HG03060 (cell line): Measurements from ENCODE around the gene PI4KA.
"Not testable (repeated sequence)": the region's sequence is repeated elsewhere in the genome, so short reads cannot be mapped to it uniquely, and the experiment has no call there.

Experiments
- ATAC-seq: cut with Tn5 transposase; IDR thresholded peaks from one replicate; pipeline ENCODE4 v1.9.1; 2021; ENCODE audit warnings: low read depth, moderate number of reproducible peaks; ENCODE audit not compliant: unreplicated experiment

PI4KA gene

DNA sequence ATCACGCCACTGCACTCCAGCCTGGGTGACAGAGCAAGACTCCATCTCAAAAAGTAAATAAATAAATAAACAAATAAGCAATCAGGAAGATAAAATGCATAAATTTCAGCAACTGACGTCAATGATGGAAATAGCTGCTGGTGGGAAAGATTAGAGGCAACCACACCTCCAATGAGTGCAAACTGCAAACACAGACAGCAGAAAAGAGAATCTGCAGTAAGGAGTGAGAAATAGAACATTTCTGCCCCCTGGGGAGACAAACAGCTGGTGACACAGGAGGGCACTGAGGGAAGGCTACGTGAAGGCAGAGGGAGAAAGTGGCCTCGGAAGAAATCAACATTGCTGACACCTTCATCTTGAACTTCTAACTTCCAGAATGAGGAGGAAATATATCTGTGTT lies 6.5 kb downstream of the PI4KA start:
- no peak for ATAC-seq

DNA sequence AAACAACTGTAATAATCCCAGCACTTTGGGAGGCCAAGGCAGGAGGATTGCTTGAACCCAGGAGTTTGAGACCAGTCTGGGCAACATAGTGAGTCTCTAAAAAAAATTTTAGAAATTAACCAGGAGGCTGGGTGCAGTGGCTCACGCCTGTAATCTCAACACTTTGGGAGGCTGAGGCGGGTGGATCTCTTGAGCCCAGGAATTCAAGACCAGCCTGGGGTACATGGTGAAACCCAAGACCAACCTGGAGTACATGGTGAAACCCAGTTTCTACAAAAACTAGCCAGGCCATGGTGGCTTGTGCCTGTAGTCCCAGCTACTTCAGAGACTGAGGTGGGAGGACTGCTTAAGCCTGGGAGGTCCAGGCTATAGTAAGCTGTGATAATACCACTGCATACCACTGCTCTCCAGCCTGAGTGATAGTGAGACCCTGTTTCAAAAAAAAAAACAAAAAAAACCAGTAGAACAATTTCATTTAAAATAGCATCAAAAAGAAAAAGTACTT lies 11.2 kb downstream of the PI4KA start:
- no peak for ATAC-seq

DNA sequence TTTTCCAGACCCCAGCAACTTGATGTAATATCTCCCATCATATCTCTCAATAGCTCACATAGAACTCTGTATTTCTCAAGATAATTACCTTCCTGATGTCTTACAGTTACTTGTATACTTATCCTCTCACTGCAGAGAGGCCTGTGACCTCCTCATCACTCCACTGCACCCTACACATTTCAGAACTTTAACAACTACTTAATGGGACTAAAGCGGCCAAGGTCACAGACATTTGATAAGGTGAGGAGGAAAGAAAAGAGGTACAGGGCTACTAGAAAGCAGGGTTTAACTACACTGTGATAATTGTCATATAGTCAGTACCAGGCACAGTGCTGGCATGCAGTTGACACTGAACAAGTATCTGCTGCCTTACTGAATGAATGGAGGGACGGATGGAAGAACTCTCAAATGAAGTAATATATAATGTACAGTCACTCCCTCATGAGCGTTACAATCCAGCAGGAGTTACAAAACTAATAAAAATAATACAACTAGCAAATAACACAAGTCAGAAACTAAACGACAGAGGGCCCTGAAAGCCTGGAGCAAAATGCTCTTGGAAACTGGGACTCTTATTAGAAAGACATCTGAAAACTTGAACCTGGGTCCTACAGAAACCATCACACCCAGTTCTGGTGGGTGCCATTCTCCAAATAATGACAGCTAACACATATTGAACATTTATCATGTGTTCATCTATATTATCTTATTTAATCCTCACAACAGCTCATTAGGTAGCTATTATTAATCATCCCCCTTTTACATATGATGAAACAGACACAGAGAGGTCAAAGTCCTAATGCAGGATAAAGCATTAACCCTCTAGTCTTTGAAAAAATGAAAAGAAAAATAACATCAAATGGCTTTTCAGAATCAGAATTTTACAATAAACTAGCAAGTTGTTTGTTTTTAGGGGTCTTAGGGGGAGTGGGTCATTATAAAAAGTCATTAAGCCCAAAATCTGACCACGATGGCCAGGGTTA lies 14.3 kb downstream of the PI4KA start:
- no peak for ATAC-seq

DNA sequence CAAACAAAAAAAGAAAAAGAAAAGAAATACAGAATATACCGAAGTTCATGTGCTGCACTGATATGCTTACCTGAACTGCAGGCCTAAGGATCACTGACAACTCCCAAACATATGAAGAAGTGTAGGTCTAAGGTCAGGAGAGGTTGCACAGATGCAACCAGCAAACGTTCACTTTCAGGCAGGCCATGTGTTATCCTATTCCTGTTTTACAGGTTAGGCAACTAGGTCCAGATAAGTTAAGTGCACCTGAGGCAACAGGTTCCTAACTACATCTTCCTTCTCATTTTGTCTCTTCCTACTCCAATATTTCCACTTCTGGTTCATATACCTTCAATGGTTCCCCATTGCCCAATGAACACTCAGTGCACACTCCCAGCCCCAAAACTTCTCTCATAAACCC lies 15.1 kb downstream of the PI4KA start:
- no peak for ATAC-seq

DNA sequence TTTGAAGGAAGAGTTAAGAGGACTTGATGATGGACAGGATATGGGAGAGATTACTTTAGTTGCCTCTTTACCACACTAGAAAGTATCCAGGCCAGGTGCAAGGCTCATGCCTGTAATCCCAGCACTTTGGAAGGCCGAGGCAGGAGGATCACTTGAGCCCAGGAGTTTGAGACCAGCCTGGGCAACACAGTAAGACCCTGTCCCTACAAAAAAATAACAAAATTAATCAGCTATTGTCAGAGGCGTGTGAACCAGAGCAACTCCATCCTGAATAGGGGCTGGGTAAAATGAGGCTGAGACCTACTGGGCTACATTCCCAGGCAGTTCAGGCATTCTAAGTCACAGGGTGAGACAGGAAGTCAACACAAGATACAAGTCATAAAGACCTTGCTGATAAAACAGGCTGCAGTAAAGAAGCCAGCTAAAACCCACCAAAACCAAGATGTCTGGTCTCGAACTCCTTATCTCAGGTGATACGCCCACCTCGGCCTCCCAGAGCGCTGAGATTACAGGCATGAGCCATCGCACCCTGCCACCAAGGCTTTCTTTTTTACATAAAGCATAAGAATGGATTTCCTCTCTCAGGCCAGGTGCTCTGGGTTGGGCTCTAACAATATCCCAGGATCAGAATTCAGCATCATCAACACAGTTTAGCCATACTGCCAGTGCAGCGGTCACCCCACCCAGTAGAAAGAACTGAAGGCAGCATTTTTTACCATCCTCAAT lies 17.8 kb downstream of the PI4KA start:
- ATAC-seq, result no peak

DNA sequence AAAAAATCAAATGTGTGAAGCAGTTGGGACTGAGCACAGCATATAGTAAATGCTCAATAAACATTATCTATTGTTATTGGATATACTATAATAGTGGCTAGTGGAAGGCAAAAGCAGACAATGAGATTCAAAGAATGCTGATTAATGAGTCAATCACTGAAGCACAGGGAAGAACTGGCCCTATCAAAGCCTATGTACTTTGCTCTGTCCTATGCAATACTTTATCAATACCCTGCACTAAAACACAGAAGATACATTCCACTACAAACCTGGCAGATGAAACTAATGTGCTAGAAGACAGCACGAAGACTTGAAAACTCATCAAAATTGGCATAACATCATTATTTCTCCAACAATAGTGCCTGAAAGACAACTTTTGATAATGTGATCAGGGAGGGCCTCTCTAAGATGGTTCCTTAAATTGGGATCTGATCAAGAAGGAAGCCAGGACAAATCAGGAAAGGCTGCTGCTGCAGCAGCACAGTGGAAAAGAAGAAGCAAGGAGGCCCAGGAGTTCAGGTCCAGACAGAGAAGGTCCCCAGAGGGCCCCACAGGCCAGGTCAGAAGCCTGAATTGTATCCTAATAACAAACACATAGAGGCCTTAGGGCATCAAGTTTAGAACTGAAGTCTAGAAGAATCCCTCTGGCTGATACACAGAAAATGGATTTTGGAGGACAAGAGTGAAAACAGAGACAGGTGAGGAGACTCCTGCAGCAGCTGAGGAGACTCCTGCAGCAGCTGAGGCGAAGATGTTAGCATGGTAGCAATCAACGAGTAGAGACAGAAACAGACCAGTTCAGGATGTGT lies 18.6 kb downstream of the PI4KA start:
- ATAC-seq, result no peak

DNA sequence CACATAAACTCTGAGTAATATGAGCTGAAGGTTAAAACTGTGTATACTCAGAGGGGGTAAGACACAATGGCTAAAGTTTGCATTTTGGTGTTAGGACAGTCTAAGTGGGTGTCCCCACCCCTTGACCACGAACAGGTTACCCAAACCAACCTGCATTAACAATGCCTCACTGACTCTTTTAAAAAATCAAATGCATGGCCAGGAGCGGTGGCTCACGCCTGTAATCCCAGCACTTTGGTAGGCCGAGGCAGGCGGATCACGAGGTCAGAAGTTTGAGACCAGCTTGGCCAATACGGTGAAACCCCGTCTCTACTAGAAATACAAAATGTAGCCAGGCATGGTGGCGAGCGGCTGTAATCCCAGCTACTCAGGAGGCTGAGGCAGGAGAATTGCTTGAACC lies 19.3 kb downstream of the PI4KA start:
- not testable (repeated sequence) for ATAC-seq

DNA sequence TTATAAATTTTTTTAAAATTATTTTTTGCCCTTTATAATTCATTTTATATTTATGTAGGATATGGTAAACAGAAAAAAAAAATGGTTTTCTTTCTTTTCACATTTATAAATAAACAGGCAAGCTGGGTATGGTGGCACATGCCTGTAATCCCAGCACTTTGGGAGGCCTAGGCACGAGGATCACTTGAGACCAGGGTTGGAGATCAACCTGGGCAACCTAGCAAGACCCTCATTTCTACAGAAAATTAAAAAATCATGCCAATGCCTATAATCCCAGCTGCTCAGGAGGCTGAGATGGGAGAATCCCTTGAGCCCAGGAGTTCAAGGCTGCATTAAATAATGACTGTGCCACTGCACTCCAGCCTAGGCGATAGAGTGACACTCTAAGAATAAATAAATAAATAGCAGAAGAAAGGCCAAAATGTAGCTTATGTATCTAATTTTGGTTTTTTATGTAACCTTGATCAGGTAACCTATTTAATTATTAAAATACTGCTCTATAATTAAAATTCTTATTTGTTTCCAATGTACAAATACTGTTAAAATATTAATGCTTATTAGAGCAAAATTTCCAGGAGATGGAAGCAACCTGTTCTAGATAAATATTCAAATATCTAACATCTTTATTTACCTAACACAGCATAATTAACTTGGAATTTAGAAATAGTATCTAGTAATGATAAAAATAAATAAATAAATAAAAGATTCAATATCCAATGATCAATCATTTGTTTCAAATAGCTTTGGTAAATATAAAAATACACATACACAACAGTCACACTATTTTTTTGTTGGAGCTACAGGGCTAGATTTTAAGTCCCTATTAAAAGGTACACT lies 21.4 kb downstream of the PI4KA start:
- no peak for ATAC-seq

DNA sequence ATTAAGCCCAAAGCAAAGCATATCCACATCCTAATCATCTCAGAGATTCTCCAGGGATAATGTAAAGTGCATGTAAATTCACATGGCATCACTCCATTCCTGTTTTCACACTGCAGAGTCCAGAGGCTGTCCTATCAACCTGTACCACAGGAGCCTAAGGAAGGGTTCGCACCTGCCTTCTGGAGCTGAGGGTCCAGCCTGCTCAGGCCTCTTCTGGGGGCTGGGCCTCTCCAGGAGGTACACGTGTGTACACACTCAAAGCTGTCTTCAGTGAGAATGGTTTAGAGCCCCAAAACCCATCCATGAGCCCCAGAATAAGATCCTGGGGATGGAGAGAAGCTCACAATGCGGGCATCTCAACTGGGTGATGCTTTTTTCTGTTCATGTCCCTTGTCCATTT lies 23.9 kb downstream of the PI4KA start:
- ATAC-seq, result no peak

DNA sequence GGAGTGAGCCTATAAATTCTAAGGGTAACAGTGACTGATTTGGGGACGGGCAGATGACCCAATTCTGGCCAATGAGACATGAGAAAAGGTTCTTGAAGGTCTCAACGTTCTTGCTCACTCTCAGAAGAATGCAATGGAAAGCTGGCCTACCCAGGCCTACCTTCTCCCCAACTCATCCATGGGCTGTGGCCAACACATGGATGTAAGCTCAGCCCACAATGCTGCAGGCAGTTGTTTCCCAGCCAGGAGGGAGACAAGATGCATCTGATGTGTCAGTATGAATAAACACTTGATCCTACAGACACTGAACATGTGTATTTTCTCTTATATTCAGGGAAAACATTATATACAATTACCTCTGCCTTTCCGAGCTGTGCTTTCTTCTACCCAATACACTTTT lies 24.4 kb downstream of the PI4KA start:
- ATAC-seq, result no peak

DNA sequence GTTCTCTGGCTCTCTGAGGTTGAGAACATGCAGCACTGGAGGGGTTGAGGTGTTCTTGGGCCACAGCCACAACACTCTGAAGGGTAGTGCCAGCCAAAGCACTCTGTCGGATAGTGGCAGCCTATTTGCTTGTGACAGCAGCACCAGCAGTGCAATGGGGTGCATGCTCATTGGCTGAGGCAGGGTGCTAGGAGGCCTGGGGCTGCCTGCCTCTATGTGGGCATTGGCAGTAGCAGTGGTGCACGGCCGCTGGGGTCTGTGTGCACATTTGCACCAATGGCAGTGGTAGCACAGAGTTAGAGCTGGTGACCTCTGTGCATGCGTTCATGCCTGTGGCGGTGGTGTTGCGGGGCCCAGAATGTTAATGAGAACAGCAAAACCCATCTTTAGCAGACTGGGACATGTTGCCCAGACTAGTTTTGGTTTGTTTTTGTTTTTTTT lies 25.4 kb downstream of the PI4KA start:
- ATAC-seq, result no peak

DNA sequence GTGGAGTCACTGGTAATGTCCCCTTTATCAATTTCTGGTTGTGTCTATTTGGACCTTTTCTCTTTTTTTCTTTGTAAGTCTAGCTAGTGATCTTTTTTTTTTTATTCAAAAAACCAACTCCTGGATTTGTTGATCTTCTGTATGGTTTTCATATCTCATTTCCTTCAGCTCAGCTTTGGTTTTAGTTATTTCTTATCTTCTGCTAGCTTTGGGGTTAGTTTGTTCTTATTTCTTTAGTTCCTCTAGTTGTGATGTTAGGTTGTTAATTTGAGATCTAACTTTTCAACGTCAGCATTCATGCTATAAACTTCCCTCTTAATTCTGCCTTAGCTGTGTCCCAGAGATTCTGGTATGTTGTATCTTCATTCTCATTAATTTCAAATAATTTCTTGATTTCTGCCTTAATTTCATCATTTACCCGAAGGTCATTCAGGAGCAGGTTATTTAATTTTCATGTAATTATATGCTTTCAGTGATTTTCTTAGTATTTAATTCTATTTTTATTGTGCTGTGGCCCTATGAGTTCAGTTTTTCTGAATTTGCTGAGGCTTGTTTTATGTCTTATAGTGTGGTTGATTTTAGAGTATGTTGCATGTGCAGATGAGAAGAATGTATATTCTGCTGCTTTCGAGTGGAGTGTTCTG lies 29.0 kb downstream of the PI4KA start:
- ATAC-seq, result no peak

DNA sequence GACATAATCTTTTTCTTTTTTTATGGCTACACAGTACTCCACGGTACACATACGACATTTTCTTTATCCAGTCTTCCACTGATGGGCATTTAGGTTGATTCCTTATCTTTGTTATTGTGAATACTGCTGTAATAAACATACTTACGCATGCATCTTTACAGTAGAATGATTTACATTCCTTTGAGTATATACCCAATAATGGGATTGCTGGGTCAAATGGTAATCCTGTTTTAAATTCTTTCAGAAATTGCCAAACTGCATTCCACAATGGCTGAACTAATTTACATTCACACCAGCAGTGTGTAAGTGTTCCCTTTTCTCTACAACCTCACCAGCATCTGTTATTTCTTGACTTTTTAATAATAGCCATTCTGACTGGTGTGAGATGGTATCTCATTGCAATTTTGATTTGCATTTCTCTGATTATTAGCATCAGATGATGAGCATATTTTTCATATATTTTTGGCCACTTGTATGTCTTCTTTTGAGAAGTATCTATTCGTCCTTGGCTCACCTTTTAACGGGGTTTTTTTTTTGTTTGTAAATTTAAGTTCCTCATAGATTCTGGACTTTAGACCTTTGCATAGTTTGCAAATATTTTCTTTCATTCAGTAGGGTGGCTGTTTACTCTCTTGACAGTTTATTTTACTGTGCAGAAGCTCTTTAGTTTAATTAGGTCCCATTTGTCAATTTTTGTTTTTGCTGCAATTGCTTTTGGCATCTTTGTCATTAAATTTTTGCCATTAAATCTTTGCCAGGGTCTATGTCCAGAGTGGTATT lies 32.0 kb downstream of the PI4KA start:
- ATAC-seq, result not testable (repeated sequence)

DNA sequence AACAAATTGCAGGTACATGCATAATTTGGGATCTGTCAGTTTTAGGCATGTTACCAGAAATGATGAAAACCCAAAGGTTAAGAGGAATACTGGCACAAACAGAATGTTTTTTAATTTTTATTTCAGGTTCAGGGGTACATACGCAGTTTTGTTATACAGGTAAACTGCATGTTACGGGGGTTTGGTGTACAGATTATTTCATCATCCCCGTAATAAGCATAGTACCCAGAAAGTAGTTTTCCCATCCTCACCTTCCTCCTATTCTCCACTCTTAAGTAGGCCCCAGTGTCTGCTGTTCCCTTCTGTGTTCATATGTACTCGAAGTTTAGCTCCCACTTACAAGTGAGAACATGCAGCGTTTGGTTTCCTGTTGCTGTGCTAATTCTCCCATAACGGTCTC lies 33.0 kb downstream of the PI4KA start:
- no peak for ATAC-seq

DNA sequence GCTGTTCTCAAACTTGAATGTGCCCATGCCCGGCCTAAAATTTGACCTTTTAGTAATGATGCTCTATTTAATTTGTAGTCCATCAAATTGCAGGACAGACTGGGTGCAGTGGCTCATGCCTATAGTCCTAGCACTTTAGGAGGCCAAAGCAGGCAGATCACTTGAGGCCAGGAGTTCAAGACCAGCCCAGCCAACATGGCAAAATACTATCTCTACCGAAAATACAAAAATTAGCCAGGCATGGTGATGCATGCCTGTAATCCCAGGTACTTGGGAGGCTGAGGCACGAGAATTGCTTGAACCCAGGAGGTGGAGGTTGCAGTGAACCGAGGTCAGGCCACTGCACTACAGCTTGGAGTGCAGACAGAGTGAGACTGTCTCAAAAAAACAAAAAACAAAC lies 33.4 kb downstream of the PI4KA start:
- ATAC-seq, result not testable (repeated sequence)

DNA sequence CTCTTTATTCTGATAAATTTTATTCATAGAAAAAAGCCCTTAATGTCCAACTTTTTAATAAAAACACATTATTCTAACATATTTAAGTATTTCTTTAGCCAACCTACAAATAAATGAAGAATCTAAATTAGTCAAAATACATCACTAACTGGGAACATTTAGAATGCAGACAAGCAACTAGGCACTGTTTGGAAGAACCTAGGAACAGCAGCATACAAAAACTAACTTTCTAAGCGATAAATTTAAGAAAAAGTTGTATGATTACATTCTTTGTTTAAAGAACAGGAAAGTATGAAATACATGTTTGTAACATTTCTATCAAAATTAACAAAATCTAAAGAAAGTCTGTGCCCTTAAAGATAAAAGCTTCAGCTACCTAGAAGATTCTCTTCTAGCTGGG lies 35.3 kb downstream of the PI4KA start:
- ATAC-seq, result no peak

DNA sequence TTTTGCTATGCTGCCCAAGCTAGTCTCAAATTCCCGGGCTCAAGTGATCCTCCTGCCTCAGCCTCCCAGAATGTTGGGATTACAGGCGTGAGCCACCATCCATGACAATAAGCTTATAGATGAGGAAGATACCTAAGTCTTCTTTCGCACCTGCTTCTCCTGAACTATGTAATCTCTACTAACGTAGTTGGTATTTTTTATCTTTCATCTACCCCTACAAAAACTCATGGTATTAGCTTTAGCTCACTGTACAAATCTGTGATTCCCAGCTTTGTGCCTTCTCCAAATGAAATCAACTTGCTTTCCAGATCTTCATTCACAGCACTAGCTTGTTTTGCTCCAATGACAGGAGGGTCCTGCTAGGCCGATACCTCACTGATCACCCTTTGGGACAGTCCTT lies 36.4 kb downstream of the PI4KA start:
- no peak for ATAC-seq

DNA sequence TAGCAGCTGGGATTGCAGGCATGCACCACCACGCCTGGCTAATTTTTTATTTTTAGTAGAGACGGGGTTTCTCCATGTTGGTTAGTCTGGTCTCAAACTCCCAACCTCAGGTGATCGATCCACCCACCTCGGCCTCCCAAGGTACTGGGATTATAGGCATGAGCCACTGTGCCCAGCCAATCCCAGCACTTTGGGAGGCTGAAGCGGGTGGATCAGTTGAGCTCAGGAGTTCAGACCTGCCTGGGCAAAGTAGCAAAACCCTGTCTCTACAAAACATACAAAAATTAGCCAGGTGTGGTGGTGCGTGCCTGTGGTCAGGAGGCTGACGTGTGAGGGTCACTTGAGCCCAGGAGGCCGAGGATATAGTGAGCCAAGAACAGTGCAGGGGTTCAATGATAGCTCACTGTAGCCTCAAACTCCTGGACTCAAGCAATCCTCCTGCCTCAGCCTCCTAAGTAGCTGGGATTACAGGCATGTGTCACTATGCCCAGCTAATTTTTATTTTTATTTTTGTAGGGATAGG lies 36.8 kb downstream of the PI4KA start:
- not testable (repeated sequence) for ATAC-seq
